Measurements from ENCODE around the gene GCFC2.
"Not testable (repeated sequence)": the region's sequence is repeated elsewhere in the genome, so short reads cannot be mapped to it uniquely, and the experiment has no call there.

The GCFC2 gene

DNA sequence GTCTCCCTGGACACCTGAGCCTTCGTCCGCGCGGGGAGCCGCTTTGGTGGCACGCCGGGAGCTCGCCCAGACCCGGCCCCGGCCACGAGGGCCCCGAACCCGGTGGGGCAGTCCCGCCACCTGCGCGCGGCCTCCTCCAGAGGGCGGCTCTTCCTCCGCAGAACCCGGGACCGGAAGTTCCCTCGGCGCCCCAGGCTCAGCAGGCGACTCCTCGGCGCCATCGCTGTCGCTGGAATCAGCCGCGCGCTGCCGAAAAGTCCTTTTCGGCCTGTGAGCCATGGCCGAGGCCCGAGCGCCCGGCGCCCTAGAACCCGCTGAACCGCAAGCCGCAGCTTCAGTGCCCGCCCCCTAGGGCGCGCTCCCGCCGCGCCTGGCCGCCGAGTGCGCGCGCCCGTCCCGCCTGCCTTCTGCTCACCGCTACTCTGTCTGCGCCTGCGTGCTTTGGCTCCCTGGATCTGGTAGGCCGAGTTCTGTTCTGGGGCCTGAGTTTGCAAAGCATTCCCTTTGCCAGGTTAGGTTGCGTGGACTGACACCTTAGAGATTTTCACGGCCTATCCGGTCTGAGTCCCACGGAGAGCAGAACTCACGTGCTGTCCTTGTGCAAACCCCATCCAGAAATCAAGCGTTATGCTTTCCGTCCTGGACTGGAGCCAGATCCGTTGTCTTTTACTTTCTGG, at the start of gene GCFC2:
GCFC2 (minus strand) TSS at position 339 of the 677 bp plus-strand sequence; CDS start at position 279, 60 bp downstream.
- DNase-seq (ENCODE audit: low spot score) = peak; percentile 84

DNA sequence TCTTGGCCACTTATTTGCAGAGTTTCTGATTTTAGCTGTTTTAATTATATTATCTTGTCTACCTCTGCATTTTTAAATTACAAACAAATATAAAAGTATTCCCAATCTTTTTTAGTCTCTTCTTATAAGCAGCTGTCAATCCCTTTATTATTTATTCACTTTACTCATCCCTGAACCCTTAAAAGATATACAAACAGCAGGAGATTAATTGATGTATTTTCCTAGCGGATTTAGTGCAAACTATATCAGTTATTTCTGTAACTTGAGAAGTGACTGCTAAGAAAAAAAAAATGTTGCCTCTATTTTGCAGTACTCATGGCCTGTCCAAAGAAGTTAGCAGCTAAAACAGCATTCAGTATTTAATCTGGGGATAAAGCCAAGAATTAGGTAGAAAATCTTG, 42.1 kb upstream of the GCFC2 start:
- DNase-seq (ENCODE audit: low spot score) = no peak

DNA sequence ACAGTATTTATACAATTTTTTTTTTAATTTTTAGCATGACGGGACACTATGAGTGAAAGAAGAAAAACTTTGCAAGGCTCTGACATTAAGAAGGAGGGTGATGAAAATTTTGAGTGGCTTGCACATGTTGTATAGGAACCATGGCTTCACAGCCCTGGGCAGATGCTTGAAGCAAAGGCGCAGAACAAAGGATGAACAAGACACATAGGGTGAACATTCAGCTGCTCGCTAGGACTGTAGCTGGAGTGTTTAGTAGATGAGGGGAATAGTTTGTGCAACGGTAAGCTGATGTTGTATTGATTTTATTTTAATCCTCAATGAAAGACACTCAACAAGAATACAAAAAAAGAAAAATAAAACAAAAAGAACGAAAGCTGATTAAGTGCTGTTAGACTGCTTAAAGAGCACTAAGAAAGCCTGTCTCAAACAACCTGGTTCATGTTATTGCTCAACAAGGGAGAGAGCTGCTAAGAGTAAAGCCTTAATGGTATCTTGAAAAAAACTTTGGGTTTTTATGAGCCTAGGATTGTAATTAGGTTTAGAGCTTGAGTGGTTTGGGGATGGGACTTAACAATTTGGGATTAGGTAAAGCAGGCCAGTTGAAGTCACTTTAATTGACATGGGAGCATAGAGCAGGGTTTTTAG, 41.2 kb upstream of the GCFC2 start:
- no peak for DNase-seq (ENCODE audit: low spot score)

DNA sequence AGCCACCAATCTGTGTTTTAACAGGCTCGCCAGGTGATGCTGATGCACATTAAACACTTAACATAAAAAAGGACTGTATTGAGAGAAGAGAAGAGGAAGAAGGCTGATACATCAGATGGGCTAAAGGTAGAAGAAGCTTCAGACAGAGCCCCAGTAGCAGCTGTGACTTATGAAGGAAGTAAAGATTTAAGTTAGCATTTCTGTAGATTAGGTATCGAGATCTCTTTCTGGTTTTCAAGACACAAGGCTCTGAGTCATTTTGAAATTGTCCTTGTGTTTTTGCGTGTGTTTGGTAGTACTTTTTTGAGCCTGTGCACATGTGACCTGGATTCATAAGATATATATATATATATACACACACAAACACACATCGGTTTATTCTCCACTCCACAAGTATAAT, 40.6 kb upstream of the GCFC2 start:
- no peak for DNase-seq (ENCODE audit: low spot score)

DNA sequence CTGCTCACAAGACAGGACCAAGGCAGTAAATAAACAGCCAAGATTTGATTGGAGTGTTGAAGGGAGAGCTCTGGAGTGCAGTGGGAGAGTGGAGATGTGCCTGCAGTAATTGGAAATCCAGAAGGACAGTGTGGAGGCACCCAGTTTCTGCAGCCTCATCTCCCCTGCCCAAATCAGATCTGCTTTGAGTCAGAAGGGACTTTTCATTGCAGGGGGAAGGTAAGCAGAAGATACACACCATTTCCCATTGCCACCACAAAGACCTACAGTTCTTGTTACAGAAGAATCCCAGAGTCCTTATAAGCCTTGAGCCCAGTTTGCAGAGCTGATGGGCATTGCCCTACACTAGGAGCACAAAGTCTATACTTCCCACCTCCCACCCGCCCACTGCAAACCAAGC, 27.2 kb upstream of the GCFC2 start:
- no peak for DNase-seq (ENCODE audit: low spot score)

DNA sequence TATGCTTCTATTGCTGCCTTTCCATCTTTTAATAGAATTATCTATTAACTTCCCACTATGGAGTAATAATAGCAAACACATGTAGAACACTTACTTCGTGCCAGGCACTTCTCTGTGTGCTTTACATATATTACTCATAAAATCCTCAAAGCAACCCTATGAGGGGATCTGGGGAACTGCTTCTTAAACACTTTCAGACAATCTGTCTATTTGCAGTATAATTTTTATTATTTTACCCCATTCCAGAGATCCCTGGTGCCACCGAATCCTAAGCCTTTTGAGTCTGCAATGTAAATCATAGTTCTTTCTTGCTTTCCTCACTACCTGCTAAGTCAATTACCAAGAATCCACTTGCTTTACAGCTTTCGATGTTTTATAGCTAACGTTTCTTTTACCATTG, 25.6 kb upstream of the GCFC2 start:
- DNase-seq (ENCODE audit: low spot score) = no peak

DNA sequence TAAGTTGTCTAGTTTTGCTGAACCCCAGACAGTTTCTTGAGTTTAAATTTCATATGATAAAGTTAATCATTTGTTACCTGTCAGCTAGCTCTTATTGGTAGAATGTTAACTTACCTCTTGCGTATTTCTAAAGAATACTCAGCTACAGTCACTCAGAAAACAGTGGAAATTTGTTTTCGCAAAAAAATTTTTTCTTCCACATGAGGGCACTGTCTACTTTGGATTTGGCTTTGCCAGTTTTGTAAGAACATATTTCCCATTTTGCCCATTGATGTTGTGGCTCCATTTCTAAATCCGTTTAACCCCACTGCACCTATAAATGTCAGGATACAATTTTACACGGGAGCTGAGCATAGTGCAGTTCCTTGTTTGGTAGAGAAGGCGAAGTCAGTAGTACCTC, 19.1 kb upstream of the GCFC2 start:
- DNase-seq (ENCODE audit: low spot score) = peak; percentile 27

- no peak for DNase-seq (ENCODE audit: low spot score)
These were observed 18.1 kb upstream of the GCFC2 start for GRCh38 chr2:75728614-75729419.

DNA sequence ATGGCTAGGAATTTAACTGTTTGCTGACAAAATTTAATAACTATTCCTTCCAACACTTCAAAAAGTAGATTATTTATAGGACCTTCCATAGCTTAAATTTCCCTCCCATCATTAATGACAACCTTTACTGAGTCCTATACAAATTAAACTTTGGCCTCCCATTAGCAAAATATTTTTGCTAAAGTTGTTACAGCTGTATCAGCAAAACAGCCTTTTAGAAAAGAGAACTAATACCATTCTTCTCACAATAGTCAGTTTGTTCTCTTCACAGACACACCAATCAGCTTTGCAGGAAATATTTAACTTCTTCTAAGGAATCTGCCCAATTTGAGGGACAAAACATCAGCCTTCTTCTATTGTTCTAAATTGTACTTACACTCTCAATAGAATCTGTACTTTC, 12.0 kb upstream of the GCFC2 start:
- DNase-seq (ENCODE audit: low spot score) = no peak

DNA sequence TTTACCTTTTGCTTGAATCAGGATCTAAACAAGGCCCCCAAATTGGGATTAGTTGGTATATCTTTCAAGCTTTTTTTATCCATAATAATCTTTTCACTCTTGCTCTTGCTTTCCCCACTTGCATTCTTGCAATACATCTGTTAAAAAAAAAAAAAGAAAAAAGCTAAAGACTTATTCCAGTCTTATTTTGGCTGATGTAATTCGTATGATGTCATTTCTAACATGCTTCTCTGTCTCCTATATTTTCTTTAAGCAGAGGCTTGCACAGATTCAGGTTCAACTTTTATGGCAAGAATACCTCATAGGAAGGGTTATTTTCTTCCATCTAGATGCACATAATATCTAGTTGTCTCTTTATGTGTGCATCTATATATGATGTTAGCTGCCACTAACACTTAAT, 9.8 kb upstream of the GCFC2 start:
- DNase-seq (ENCODE audit: low spot score) = no peak

DNA sequence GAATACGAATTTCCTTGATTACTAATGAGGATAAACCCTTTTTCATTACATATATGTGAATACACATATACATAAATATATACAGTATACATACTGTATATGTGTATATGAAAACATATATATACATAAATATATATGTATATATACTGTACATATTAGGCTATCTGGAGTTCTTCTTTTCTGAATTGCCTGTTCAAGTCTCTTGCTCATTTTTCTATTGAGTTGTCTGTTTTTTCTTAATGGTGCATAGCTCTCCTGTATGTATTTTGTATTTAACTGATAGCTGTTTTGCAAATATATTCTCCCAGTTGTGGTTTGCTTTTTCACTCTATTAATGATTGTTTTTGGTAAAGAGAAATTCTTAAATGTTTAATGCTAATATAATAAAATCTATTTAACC, 8.9 kb upstream of the GCFC2 start:
- DNase-seq (ENCODE audit: low spot score) = no peak

DNA sequence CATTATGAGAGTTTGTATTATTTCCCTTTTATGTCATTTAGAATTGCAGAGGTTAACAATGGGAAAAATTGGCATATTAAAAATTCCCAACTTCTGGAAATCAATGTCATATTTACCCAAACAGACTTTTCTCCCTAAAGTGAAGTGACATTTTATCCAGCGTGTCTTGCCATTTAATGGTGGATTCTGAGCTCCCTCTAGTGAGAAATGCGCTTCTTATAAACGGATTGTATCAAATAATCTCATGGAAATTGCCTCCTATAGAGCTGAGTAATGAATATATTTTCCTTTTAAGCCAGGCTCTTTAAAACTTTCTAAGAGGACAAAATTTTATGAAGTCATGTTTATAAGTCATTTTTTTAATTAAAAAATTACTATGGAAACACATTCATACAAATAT, 5.7 kb upstream of the GCFC2 start:
- DNase-seq (ENCODE audit: low spot score) = no peak

GRCh38 chr2:75711590-75711989, 875 bp upstream of the GCFC2 start:
- not testable (repeated sequence) for DNase-seq (ENCODE audit: low spot score)

GRCh38 chr2:75710220-75710576, 517 bp downstream of the GCFC2 start:
- DNase-seq (ENCODE audit: low spot score) = no peak

GRCh38 chr2:75709297-75709696, 1.4 kb downstream of the GCFC2 start:
- DNase-seq (ENCODE audit: low spot score) = peak; percentile 28

- no peak for DNase-seq (ENCODE audit: low spot score)
These were observed 2.8 kb downstream of the GCFC2 start for GRCh38 chr2:75707901-75708300.

GRCh38 chr2:75705921-75706320, 4.8 kb downstream of the GCFC2 start:
- DNase-seq (ENCODE audit: low spot score) = no peak

DNA sequence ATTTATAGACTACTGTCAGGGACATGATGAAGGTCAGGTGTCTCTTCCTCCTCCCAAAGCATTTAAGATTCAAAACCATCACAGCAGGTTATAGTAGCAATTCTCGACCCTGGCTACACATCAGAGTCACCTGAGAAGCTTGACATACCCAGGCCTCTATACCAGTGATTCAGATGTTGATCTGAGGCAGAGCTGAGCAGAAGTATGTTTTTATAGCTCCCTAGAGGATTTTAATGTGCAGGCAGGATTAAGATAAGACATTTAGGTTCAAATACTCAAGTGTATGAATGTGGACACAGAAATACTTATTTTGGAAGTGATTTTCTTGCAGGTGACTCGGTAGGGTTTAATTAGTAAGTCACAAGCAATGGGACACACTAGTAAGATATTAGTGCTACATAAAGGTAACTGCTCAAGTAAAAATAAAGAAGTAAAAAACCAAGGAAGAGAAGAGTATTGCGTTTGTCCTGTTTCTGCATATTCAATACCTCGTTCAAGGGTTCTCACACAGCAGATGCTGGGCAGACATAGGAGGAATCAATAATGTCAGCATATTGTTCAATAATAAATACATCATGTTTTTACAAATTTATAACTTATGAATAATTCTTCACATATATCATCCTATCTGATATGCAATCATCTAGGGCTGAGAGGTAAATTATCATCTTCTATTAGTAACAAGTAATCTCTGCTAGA, 7.0 kb downstream of the GCFC2 start:
- DNase-seq (ENCODE audit: low spot score) = no peak

DNA sequence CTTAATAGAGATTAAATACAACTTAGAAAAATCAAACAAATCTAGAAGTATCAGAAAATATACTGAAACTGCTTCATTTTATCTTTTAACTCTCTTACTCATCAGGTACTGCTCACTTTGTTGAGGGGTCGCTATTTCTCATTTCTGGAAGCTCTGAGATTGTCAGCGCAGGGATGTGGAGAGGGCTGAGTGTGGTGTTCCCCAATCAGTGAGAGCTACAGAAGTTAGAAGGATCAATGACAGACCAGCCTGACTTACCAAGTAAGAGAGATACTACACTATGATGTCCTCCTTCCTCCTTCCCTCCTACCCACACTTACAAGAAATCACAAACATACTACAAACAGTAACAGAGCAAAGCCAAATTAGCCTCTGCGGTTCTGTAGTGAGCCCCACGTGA, 8.1 kb downstream of the GCFC2 start:
- DNase-seq (ENCODE audit: low spot score) = no peak

- DNase-seq (ENCODE audit: low spot score) = no peak
These were observed 11.8 kb downstream of the GCFC2 start for GRCh38 chr2:75698918-75699317.

DNA sequence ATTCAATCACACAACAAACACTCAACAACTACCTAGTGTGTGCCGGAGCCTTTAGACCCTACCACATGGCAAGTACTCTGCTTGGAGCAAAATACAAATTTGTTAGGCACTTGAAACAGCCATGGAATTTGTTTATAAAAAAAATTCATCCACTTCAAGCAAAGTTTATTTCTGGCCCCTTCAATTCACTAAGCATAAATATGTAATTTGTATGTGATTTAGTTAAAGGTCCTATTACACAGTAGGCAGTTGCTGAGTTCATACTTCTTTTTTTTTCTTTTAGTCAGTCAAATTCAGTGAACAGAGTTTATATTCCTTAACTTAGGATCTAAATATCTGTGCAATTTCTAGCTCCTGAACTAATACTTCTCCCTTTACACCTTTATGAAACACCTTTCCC, 22.5 kb downstream of the GCFC2 start:
- DNase-seq (ENCODE audit: low spot score) = no peak

DNA sequence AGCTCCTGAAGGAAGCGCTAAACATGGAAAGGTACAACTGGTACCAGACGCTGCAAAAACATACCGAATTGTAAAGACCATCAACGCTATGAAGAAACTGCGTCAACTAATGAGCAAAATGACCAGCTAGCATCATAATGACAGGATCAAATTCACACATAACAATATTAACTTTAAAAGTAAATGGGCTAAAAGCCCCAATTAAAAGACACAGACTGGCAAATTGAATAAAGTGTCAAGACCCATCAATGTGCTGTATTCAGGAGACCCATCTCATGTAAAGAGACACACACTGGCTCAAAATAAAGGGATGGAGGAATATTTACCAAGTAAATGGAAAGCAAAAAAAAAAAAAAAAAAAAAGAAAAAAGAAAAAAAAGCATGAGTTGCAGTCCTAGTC, 27.3 kb downstream of the GCFC2 start:
- not testable (repeated sequence) for DNase-seq (ENCODE audit: low spot score)

GRCh38 chr2:75680402-75680801, 30.3 kb downstream of the GCFC2 start:
- DNase-seq (ENCODE audit: low spot score) = no peak

Measured in SW480 (cell line).